Measurements from ENCODE around the gene RPE.

RPE gene

GRCh38 chr2:210054696-210055095 is 52.3 kb downstream of the RPE start:
- Histone ChIP-seq H3K9ac (ENCODE audit: low read length) (no peak overlapping the region), H3K9me3 (ENCODE audit: control insufficient read depth, low read length) (no peaks in the 10 kb centered on the region), H3K27me3 (ENCODE audit: control insufficient read depth, insufficient read depth, low read length) (no peaks in the 10 kb centered on the region), H3K36me3 (ENCODE audit: control insufficient read depth, insufficient read depth, low read length) (no peaks in the 10 kb centered on the region), H3K4me1 (ENCODE audit: control insufficient read depth, insufficient read depth, low read length) (no peaks in the 10 kb centered on the region), H3K4me3 (ENCODE audit: low read length) (no peak overlapping the region)

DNA sequence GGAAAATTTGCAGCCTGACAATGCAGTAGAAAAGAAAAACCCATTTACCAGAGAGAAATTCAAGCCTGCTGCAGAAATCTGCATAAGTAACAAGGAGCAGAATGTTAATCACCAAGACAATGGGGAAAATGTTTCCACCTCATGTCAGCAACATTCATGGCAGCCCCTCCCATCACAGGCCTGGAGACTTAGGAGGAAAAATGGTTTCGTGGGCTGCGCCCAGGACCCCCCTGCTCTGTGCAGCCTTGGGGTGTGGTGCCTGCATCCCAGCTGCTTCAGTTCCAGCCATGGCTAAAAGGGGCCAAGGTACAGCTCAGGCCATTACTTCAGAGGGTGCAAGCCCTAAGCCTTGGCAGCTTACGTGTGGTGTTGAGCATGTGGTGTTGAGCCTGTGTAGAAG is 53.4 kb downstream of the RPE start:
- H3K36me3 ChIP-seq (ENCODE audit: control insufficient read depth, insufficient read depth, low read length) = no peaks in the 10 kb centered on the region
- no peaks in the 10 kb centered on the region for H3K4me1 ChIP-seq (ENCODE audit: control insufficient read depth, insufficient read depth, low read length)
- no peak overlapping the region for H3K9ac ChIP-seq (ENCODE audit: low read length)
- H3K4me3 ChIP-seq (ENCODE audit: low read length) = no peak overlapping the region
- no peaks in the 10 kb centered on the region for H3K27me3 ChIP-seq (ENCODE audit: control insufficient read depth, insufficient read depth, low read length)
- H3K9me3 ChIP-seq (ENCODE audit: control insufficient read depth, low read length) = no peaks in the 10 kb centered on the region

DNA sequence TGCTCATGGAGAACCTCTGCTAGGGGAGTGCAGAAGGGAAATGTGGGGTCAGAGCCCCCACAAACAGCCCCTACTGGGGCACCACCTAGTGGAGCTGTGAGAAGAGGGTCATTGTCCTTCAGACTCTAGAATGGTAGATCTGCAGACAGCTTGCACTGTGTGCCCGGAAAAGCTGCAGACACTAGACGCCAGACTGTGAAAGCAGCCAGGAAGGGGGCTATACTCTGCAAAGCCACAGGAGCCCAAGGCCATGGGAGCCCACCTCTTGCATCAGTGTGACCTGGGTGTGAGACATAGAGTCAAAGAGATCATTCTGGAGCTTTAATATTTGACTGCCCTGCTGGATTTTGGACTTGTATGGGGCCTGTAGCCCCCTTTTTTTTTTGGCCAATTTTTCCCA is 60.9 kb downstream of the RPE start:
- H3K36me3 ChIP-seq (ENCODE audit: control insufficient read depth, insufficient read depth, low read length) = no peaks in the 10 kb centered on the region
- no peaks in the 10 kb centered on the region for H3K4me1 ChIP-seq (ENCODE audit: control insufficient read depth, insufficient read depth, low read length)
- no peak overlapping the region for H3K9ac ChIP-seq (ENCODE audit: low read length)
- H3K4me3 ChIP-seq (ENCODE audit: low read length) = no peak overlapping the region
- no peaks in the 10 kb centered on the region for H3K27me3 ChIP-seq (ENCODE audit: control insufficient read depth, insufficient read depth, low read length)
- H3K9me3 ChIP-seq (ENCODE audit: control insufficient read depth, low read length) = no peaks in the 10 kb centered on the region
